K562 (cell line): ENCODE results near the gene NAA40. TPM values are rescaled to one million over a fixed set of nuclear protein-coding genes. Genes with fewer than 3 reads are reported as not detected.

Experiments
- CBX3 ChIP-seq, 2 experiments: IDR thresholded peaks; 1 replicate in 1 of 2; 2 replicates in 1 of 2; pipeline ENCODE4 v1.6.1; 2012; ENCODE audit warnings: inconsistent platforms in 2 of 2, low read length in 2 of 2, borderline replicate concordance in 1 of 2, control low read depth in 1 of 2
- CHCHD3 ChIP-seq: fragments of 250-450 bp; sonication (Bioruptor Pico); IDR thresholded peaks from 2 replicates; pipeline ENCODE4 v2.1.2; 2022; ENCODE audit warnings: mild to moderate bottlenecking
- CSDE1 ChIP-seq, 2 experiments: fragments of 450-650 bp; IDR thresholded peaks; 2 replicates each; pipeline ENCODE4 v1.6.1; 2016; ENCODE audit warnings: mild to moderate bottlenecking in 1 of 2
- CXXC5 ChIP-seq: fragments of 250-450 bp; sonication (Bioruptor Pico); IDR thresholded peaks from 2 replicates; pipeline ENCODE4 v1.8.0; 2022; ENCODE audit warnings: inconsistent platforms, mild to moderate bottlenecking, moderate library complexity
- DMBX1 ChIP-seq: fragments of 250-450 bp; sonication (Bioruptor Pico); IDR thresholded peaks from 2 replicates; pipeline ENCODE4 v1.8.0; 2022; ENCODE audit warnings: inconsistent platforms, mild to moderate bottlenecking, moderate library complexity, borderline replicate concordance
- HCFC1 ChIP-seq: IDR thresholded peaks from 2 replicates; pipeline ENCODE4 v1.6.1; 2012; ENCODE audit warnings: low read depth, low read length, improper control_type of control experiment
- HNRNPL ChIP-seq: fragments of 200-400 bp; formaldehyde crosslinking; IDR thresholded peaks from 2 replicates; pipeline ENCODE4 v1.6.1; 2017; ENCODE audit warnings: low read depth, mild to moderate bottlenecking, low read length
- ILK ChIP-seq: fragments of 450-650 bp; IDR thresholded peaks from 2 replicates; pipeline ENCODE4 v1.6.1; 2016; ENCODE audit warnings: missing genetic modification characterization, low read depth, mild to moderate bottlenecking, missing compliant biosample characterization, moderate library complexity, borderline replicate concordance
- MBD2 ChIP-seq: sonication (generic); IDR thresholded peaks from 2 replicates; pipeline ENCODE4 v1.6.1; 2016; ENCODE audit warnings: low read depth, borderline replicate concordance
- MTA3 ChIP-seq: fragments of 450-650 bp; formaldehyde crosslinking; IDR thresholded peaks from 2 replicates; pipeline ENCODE4 v1.6.1; 2017; ENCODE audit warnings: mild to moderate bottlenecking, borderline replicate concordance
- MYC ChIP-seq, 2 experiments: fragments of 250-450 bp in 1 of 2; sonication (Bioruptor Pico) in 1 of 2; IDR thresholded peaks; 2 replicates each; pipeline versions ENCODE4 v1.5.1 to v1.6.1; 2012 to 2021; ENCODE audit warnings: low read depth in 2 of 2, borderline replicate concordance in 1 of 2, improper control_type of control experiment in 1 of 2, low read length in 1 of 2, mild to moderate bottlenecking in 1 of 2, moderate library complexity in 1 of 2
- MYNN ChIP-seq, 2 experiments: sonication (generic); formaldehyde crosslinking in 1 of 2; IDR thresholded peaks; 2 replicates each; pipeline versions ENCODE4 v1.5.0 to v1.6.1; 2016 to 2020; ENCODE audit warnings: antibody characterized with exemption in 1 of 2, missing genetic modification reagents in 1 of 2
- PHF20 ChIP-seq: fragments of 450-650 bp; IDR thresholded peaks from 2 replicates; pipeline ENCODE4 v1.6.1; 2018; ENCODE audit not compliant: partially characterized antibody
- POLR2A ChIP-seq: fragments of 450-650 bp; conservative IDR thresholded peaks from 2 replicates; pipeline ENCODE4 v1.6.1; 2016
- POLR2AphosphoS2 ChIP-seq: IDR thresholded peaks from 2 replicates; pipeline ENCODE4 v1.6.1; 2012; ENCODE audit warnings: low read length, improper control_type of control experiment
- POLR2B ChIP-seq: fragments of 450-650 bp; IDR thresholded peaks from 2 replicates; pipeline ENCODE4 v1.6.1; 2018; ENCODE audit warnings: low read depth; ENCODE audit not compliant: partially characterized antibody
- POLR2G ChIP-seq: fragments of 200-400 bp; formaldehyde crosslinking; IDR thresholded peaks from 2 replicates; pipeline ENCODE4 v1.6.1; 2017; ENCODE audit warnings: low read depth, mild to moderate bottlenecking, antibody characterized with exemption, low read length, moderate library complexity
- POLR2H ChIP-seq: IDR thresholded peaks from 2 replicates; pipeline ENCODE4 v1.6.1; 2016; ENCODE audit warnings: missing genetic modification characterization, low read depth, mild to moderate bottlenecking, control low read depth, missing compliant biosample characterization, moderate library complexity
- RB1 ChIP-seq: fragments of 450-650 bp; IDR thresholded peaks from 2 replicates; pipeline ENCODE4 v1.6.1; 2017; ENCODE audit warnings: low read depth, mild to moderate bottlenecking
- RBM34 ChIP-seq: fragments of 200-400 bp; formaldehyde crosslinking; IDR thresholded peaks from 2 replicates; pipeline ENCODE4 v1.6.1; 2018; ENCODE audit warnings: low read length, borderline replicate concordance; ENCODE audit not compliant: insufficient read depth
- RHOXF2B ChIP-seq: fragments of 250-450 bp; sonication (Bioruptor Pico); conservative IDR thresholded peaks from 2 replicates; pipeline ENCODE4 v1.5.1; 2021
- SIN3B ChIP-seq: fragments of 450-650 bp; IDR thresholded peaks from 2 replicates; pipeline ENCODE4 v1.6.1; 2017; ENCODE audit warnings: low read depth, mild to moderate bottlenecking, moderate library complexity
- TBL1XR1 ChIP-seq, 2 experiments: IDR thresholded peaks; 2 replicates each; pipeline ENCODE4 v1.6.1; 2012; ENCODE audit warnings: improper control_type of control experiment in 2 of 2, low read length in 2 of 2, mild to moderate bottlenecking in 1 of 2
- ZBED1 ChIP-seq: IDR thresholded peaks from 2 replicates; pipeline ENCODE4 v1.6.1; 2014
- ZBTB1 ChIP-seq: sonication (generic); formaldehyde crosslinking; IDR thresholded peaks from 2 replicates; pipeline ENCODE4 v1.8.1; 2023; ENCODE audit warnings: missing genetic modification reagents, low read depth, mild to moderate bottlenecking, borderline replicate concordance
- ZFP36 ChIP-seq: fragments of 150-350 bp; IDR thresholded peaks from 2 replicates; pipeline ENCODE4 v1.6.1; 2018; ENCODE audit warnings: low read length, low read depth; ENCODE audit not compliant: partially characterized antibody
- ZNF12 ChIP-seq: sonication (generic); formaldehyde crosslinking; IDR thresholded peaks from 2 replicates; pipeline ENCODE4 v1.4.0; 2020; ENCODE audit warnings: mild to moderate bottlenecking, missing genetic modification reagents
- ZNF253 ChIP-seq: fragments of 250-450 bp; sonication (Bioruptor Pico); conservative IDR thresholded peaks from 2 replicates; pipeline ENCODE4 v1.6.1; 2021; ENCODE audit warnings: mild to moderate bottlenecking
- ZNF316 ChIP-seq: fragments of 450-650 bp; IDR thresholded peaks from 2 replicates; pipeline ENCODE4 v1.6.1; 2016
- polyA plus RNA-seq, 8 experiments: library from polyadenylated mRNA; depleted of rRNA in 4 of 8; stranded (reverse) in 5 of 8; unstranded in 3 of 8; fragments of >200 nt; fragmentation: Nextera tagmentation in 2 of 8; fragmentation: Illumina TruSeq in 1 of 8; extraction: Ambion mirVana in 2 of 8; extraction: Trizol in 1 of 8; gene quantifications; 2 replicates each; pipeline versions ENCODE4 v1.2.1 to v1.2.3, GENCODE V29; 2011 to 2014; ENCODE audit warnings: inconsistent platforms in 1 of 8, missing spikeins in 1 of 8
- total RNA-seq, 7 experiments: library from RNA; depleted of rRNA in 6 of 7; stranded (reverse); fragments of >200 nt in 6 of 7; fragmentation: Illumina TruSeq in 2 of 7; extraction: Trizol in 2 of 7; gene quantifications; 2 replicates each; pipeline versions ENCODE4 v1.2.1 to v1.2.3, GENCODE V29; 2011 to 2021; ENCODE audit warnings: low replicate concordance in 1 of 7
- TF ChIP-seq, protein P1 (sequence below): fragments of 450-650 bp; formaldehyde crosslinking; IDR thresholded peaks from 2 replicates; pipeline ENCODE4 v1.4.0; 2020; ENCODE audit warnings: mild to moderate bottlenecking, moderate library complexity

Gene NAA40
- total and polyA plus RNA-seq, 9 of the 15 experiments (the other 6 are each of a cell fraction or from before 2014, with no cell fraction given) = 6.2 to 39.0 (median 23.1) TPM

DNA sequence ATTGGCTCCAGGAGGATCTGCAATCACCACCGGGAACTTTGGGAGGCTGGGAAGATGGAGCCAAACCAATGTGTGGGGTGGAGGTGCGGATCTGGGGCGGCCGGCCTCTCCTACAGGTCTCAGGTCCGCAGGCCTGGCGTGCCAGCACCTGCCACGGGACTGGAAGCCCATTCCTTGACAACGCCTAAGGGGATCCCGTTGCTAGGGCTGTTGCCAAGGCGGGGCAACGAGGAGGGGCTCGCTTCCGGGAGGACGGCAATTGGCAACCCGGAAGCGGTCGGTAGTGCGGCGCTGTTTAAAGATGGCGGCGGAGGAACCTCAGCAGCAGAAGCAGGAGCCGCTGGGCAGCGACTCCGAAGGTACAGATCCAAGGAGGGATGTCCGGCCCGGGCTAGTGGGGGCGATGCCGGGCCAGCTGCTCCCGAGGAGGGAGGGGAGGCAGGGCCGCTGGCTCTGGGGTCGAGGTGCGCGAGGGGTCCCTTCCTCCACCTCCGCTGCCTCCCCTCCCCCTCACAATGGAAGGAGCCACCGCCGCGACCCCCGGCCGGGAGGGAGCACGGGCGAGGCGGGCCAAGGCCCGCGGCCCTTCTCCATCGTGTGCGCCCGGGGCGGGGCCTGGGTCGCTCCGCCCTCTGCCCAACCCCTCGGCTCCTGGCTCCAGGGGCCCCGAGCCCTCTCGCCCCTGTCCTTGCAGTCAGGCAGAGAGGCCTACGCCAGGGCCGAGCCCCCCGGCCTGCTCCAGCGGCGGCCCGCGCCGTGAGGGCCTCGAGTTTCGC lies 47.5 kb downstream of the NAA40 start, which contains the start of gene OTUB1 (continued):
- TF ChIP-seq SIN3B (peak; percentile 95), RHOXF2B (CRISPR knock-in tag) (no peak), ZFP36 (no peak), DMBX1 (CRISPR knock-in tag) (no peak), MTA3 (peak; percentile 49; the same call in 1 of the 2 replicates), ZNF12 (CRISPR knock-in tag) (0 out of 2 replicates have a peak, but pooled peaks have one; percentile 23), HCFC1 (peak; percentile 69), RB1 (peak; percentile 60; the same call in 1 of the 2 replicates), RBM34 (peak; percentile 27; the same call in 1 of the 2 replicates), ZBED1 (no peak), MYC (IDR thresholded peaks at IDR 0.05; ENCODE audit: low read depth, low read length) (peak; percentile 47; the same call in 1 of the 2 replicates), MYC (CRISPR knock-in tag; IDR thresholded peaks at IDR 0.05; ENCODE audit: borderline replicate concordance, low read depth) (no peak), POLR2H (no peak; the same call in 1 of the 2 replicates), POLR2A (peak; percentile 94), ZNF253 (CRISPR knock-in tag) (no peak), POLR2G (peak; percentile 98), MBD2 (peak; percentile 72; the same call in 1 of the 2 replicates), POLR2AphosphoS2 (peak; percentile 31; the same call in 1 of the 2 replicates), ILK (tag) (no peak), TBL1XR1 (IDR thresholded peaks at IDR 0.05; ENCODE audit: low read length in 2 of 2) (0 out of 4 replicates have a peak, but pooled peaks of 1 of the 2 experiments have one; percentile 14), POLR2B (peak; percentile 92), HNRNPL (no peak), MYNN (IDR thresholded peaks at IDR 0.05) (peak; percentile 97), MYNN (CRISPR knock-in tag; IDR thresholded peaks at IDR 0.05) (no peak), PHF20 (peak; percentile 91), CHCHD3 (CRISPR knock-in tag) (no peak), ZBTB1 (CRISPR knock-in tag) (no peak; the same call in 1 of the 2 replicates), CSDE1 (IDR thresholded peaks at IDR 0.05) (peak in 1 of 2 experiments; percentile 92; a peak in 2 of 4 replicates), CXXC5 (CRISPR knock-in tag) (peak; percentile 91), CBX3 (IDR thresholded peaks at IDR 0.05; ENCODE audit: borderline replicate concordance in 1 of 2, low read length in 2 of 2) (no peak), ZNF316 (no peak)
- TF ChIP-seq, protein P1, sequence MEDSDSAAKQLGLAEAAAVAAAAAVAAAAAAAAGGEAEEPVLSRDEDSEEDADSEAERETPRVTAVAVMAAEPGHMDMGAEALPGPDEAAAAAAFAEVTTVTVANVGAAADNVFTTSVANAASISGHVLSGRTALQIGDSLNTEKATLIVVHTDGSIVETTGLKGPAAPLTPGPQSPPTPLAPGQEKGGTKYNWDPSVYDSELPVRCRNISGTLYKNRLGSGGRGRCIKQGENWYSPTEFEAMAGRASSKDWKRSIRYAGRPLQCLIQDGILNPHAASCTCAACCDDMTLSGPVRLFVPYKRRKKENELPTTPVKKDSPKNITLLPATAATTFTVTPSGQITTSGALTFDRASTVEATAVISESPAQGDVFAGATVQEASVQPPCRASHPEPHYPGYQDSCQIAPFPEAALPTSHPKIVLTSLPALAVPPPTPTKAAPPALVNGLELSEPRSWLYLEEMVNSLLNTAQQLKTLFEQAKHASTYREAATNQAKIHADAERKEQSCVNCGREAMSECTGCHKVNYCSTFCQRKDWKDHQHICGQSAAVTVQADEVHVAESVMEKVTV (CRISPR knock-in tag) = no peak
